Measurements from ENCODE around the gene FDX1. TPM values are rescaled to one million over a fixed set of nuclear protein-coding genes. Genes with fewer than 3 reads are reported as not detected.
A peak's percentile ranks its signal among the peaks of the same experiment; 100 is the strongest.

Gene FDX1
- total RNA-seq, 2 experiments from 2014 or later: 10.2 to 10.6 TPM

- H3K27ac Mint-ChIP-seq: peak overlapping the region; percentile 34
- ATAC-seq (ENCODE audit: poor library complexity) (no peak), DNase-seq (peak in 3 of 14 experiments; percentile 47 to 57 (median 52))
- no peak overlapping the region for H3K27ac ChIP-seq (ENCODE audit: low read depth in 1 of 2, low read length in 2 of 2)
- H3K4me1 Mint-ChIP-seq (ENCODE audit: low read depth): peaks cover 67% of the 10 kb centered on the region
- ChIA-PET POLR2A (interaction anchor here (1.8 kb wide), 1 partner anchor 232 kb away, joined by 8 read pairs; no protein-coding TSS in a partner anchor), CTCF (interaction anchor here (1.0 to 4.4 kb wide), 3 partner anchors 57 to 236 kb away, joined by 3 to 23 read pairs (median 3); no protein-coding TSS in a partner anchor)
- H3K27me3 ChIP-seq (ENCODE audit: control insufficient read depth in 1 of 2, insufficient read depth in 2 of 2, low read length in 2 of 2): no peaks in the 10 kb centered on the region
- TF ChIP-seq CTCF (IDR thresholded peaks at IDR 0.05): peak; percentile 82
- peaks cover 19% of the 10 kb centered on the region for H3K36me3 ChIP-seq (ENCODE audit: insufficient read depth, low read length)
- intact Hi-C loops (cut with DNase I, micrococcal nuclease): loop anchor here (1.0 to 10.0 kb wide), 5 partner anchors 59 to 1014 kb away; partner anchors contain the start of gene RDX (in 1 of the 2)
- no peaks in the 10 kb centered on the region for H3K9me3 ChIP-seq (ENCODE audit: control insufficient read depth in 1 of 2, insufficient read depth in 1 of 2, low read length in 2 of 2)
- peaks cover 32% of the 10 kb centered on the region for H3K4me1 ChIP-seq (ENCODE audit: insufficient read depth, low read length)
- H3K27me3 Mint-ChIP-seq: no peaks in the 10 kb centered on the region
- H3K36me3 Mint-ChIP-seq (ENCODE audit: low read depth): peaks cover 36% of the 10 kb centered on the region
- peak overlapping the region; percentile 49 for H3K4me3 Mint-ChIP-seq
- no peaks in the 10 kb centered on the region for H3K9me3 Mint-ChIP-seq
- H3K4me3 ChIP-seq (ENCODE audit: low read length): no peak overlapping the region
Measured at GRCh38 chr11:110433393-110434333, 3.9 kb downstream of the FDX1 start.

DNA sequence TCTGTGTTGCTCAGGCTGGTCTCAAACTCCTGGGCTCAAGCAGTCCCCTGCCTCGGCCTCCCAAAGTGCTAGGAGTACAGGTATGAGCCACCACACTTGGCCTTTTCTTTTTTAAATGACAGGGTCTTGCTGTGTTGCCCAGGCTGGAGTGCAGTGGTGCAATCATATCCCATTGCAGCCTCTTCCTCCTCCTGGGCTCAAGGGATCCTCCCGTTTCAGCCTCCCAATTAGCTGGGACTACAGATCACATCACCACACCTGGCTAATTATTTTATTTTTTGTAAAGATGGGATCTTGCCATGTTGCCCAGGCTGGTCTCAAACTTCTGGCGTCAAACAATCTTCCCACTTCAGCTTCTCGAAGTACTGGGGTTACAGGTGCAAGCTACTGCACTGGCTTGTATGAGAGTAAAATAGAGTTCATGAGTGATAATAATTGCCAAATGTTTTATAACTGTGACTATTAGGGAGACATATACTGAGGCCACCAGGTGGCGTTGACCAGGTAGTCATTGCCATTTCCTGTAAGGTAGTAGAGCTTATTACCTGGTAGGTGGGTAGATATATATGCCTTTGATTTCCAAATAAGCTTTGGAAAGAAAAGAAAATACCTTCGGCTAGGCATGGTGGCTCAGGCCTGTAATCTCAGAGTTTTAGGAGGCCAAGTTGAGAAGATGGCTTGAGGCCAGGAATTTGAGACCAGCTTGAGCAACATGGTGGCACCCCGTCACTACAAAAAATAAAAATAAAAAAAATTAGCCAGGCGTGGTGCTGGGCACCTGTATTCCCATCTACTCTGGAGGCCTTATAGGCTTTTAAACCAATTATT lies 5.4 kb downstream of the FDX1 start:
- Mint-ChIP-seq H3K4me1 (ENCODE audit: low read depth) (peaks cover 66% of the 10 kb centered on the region), H3K9me3 (no peaks in the 10 kb centered on the region), H3K27me3 (no peaks in the 10 kb centered on the region), H3K27ac (no peak overlapping the region), H3K36me3 (ENCODE audit: low read depth) (peaks cover 50% of the 10 kb centered on the region), H3K4me3 (no peak overlapping the region)
- POLR2A ChIA-PET: interaction anchor here (1.2 kb wide), 1 partner anchor 234 kb away, joined by 3 read pairs; no protein-coding TSS in a partner anchor
- CTCF ChIA-PET: interaction anchor here (0.7 to 4.4 kb wide), 2 partner anchors 9 to 234 kb away, joined by 3 to 23 read pairs; no protein-coding TSS in a partner anchor
- DNase-seq (peak in 10 of 14 experiments; percentile 5 to 63 (median 35)), ATAC-seq (ENCODE audit: poor library complexity) (no peak)
- Histone ChIP-seq H3K4me1 (ENCODE audit: insufficient read depth, low read length) (peaks cover 23% of the 10 kb centered on the region), H3K36me3 (ENCODE audit: insufficient read depth, low read length) (peaks cover 26% of the 10 kb centered on the region), H3K27me3 (ENCODE audit: control insufficient read depth in 1 of 2, insufficient read depth in 2 of 2, low read length in 2 of 2) (no peaks in the 10 kb centered on the region), H3K9me3 (ENCODE audit: control insufficient read depth in 1 of 2, insufficient read depth in 1 of 2, low read length in 2 of 2) (no peaks in the 10 kb centered on the region), H3K4me3 (ENCODE audit: low read length) (no peak overlapping the region), H3K27ac (ENCODE audit: low read depth in 1 of 2, low read length in 2 of 2) (no peak overlapping the region)
- intact Hi-C loops (cut with DNase I, micrococcal nuclease): loop anchor here (5.0 to 10.0 kb wide), 3 partner anchors 140 to 1012 kb away; partner anchors contain the start of gene RDX (in 1 of the 2)
- TF ChIP-seq CTCF (IDR thresholded peaks at IDR 0.05): no peak

Data from CD4-positive, alpha-beta T cell (primary cell).